HG03196 (cell line): ENCODE measurements around the gene B4GALT5.

Experiments
- ATAC-seq: cut with Tn5 transposase; IDR thresholded peaks from one replicate; pipeline ENCODE4 v1.9.1; 2021; ENCODE audit not compliant: unreplicated experiment

The B4GALT5 gene

DNA sequence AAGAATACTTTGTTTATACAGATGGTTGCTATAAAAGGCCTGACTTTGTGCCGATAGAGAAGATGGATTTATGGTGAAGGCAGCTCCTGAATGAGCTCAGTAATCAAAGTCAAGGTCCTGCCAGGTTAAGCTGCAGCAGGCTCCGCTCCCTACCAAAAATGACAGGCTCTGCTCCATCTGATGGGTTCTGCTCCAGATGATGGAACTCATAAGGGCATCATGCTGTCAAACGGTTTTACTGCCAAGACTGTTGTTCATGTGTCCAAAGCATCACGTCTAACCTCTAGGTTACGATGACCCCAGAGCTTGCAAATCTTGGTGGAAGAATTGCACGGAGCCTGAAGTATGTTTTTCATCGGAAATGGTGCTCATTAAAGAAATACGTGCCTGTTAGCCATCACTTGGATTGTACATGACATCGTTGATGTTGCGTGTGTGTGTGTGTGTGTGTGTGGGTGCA lies 126.5 kb downstream of the B4GALT5 start:
- no peak for ATAC-seq

DNA sequence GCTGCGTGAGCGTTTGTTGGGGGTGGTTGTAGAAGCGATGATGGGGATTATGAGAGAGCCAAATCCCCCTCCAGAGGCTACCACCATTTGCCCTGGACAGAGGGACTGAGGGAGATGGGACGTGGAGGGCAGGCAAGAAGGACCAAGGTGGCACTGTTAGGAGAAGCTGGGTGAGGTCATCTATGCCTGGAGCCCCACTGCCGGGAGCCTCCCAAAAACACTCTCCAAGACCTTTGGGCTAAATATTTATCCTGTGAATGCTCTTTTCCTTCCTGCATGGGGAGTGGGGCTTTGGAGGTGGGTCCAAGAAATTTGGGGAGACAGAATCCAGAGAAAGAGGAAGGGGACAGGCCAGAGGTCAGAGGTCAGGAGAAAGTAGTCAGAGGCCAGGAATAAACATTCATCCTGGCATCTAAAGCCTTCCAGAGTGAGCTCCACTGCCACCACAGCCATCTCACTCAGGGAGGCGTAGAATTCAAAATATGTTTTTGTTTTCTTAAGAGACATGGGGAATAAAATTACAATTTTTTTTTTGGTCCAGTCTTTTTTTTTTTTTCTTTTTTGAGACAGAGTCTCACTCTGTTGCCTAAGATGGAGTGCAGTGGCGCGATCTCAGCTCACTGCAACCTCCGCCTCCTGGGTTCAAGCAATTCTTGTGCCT lies 128.0 kb downstream of the B4GALT5 start:
- no peak for ATAC-seq

DNA sequence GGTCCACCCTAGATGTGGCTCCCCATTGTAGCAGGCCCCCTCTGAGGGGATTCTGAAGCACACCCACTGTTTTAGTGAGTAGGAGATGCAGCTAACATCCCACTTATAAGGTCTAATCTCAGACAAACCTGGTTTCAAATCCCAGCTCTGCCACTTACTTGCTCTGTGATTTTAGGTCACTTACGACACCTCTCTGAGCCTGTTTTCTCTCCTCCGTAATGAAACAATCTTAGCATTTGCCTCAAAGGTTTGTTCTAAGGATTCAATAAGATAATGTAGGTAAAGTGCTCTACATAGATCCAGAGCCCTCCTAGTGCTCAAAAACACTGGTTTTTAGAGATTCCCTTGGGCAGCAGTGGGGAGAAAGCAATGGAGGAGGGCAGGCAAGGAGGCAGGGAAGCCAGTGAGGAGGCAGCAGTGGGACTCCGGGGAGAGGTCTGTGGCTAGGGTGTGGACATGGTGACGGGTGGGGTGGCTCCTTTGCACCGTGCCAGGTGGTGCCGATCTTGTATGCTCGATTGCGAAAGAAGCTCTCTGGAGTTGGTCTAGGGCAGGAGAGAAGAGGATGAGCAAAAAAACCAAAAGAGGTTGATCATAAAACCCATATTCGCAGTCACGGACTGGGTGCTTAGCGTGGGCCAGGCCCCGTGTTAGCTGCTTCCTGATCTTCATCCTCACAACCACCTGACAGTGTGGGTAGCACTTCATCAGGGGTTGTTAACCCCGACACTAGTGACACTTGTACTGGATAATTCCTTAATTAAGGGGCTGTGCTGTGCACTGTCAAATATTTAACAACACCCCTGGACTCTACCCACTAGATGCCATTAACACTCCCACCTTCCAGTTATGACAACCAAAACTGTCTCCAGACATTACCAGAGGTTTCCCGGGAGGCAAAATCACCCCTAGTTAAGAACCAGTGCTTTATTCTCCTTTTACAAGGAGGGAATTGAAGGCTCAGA lies 129.0 kb downstream of the B4GALT5 start:
- ATAC-seq: no peak

DNA sequence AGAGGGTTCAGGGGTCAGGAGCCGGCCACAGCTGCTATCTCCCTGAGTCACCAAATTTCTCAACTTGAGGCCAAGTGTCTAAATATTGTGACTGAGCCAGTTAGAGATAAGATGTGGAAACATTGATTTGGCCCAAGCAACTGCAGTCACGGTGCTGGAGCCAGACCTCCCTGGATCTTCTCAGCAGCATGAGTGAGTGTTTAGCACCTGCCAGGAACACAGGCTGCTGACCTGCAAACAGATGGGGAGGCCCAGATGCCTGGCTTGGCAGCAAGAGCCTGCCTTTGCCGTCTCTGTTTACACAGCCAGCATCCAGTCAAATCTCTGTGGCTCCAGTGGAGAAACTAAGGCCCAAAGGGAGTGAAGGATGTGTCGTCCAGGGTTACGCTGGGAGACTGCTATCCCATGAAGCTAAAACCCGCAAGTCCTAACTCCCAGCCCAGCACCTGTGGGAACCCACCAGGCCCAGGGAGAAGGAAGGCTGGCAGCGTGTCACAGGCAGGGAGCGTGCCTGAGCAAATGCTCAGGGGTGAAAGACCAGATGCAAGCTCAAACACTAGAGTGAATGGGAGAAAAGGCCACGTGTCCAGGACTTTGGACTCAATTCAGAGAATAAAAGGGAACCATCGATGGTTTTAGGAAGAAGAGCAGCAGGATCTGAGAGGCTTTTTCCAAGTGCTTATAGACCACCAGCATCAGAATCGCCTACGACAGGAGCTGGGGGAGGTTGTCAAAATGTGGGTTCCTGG lies 129.8 kb downstream of the B4GALT5 start:
- no peak for ATAC-seq

DNA sequence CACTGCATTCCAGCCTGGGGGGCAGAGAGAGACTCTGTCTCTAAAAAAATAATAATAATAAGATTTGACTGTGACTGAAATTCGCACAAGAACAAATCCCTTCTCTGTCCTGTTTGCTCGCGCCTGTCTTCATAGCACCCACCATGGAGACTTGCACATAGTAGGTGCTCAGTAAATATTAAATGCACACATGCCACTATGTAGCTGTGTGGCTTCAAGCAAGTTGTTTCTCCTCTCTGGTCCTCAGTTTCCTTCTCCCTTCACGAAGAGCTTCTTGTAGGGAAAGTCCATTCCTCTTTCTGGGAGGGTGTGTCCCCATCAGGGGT lies 130.4 kb downstream of the B4GALT5 start:
- no peak for ATAC-seq
